ENCODE measurements around the gene CELF2.

DNA sequence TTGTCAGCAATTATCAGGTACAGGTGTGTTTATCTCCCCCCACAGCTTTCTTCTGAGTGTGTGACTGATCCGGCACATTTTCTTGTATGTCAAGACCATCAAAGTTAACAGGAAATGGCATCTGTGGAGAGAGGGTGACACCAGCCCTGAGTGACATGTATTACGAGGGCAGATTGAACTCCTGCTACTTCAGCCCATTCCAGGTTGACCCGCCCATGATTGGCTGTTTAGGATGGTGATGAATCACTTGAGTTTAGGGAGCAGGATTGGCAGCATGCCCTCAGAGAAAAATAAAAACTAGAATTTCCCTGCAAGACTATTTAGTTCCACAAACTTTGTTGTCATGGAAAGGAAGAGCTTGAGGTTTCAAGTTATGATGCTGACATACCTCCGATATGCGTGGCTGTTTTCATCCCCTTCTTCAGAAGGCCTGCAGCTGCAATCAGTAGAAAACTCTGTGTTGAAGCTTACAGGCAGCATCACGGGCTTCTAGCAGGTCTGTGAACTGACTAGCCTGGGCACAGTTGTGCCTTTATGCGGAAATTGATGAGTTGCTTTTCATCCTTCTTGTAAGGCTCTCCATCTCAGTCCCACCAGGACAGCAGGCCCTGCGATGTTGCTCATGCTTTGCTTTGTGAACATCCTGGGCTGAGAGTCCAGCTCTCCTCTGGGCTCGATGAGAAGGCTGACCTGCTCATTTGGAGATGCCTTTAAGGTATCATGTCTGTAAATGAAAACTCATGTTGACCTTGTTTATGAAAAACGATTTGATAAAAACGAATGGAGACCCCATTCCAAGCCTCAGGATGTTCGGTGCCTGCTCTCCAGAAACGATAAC lies 8.0 kb upstream of the CELF2 start:
- TF ChIP-seq CTCF (conservative IDR thresholded peaks at IDR 0.05), result no peak
- no peak for TF ChIP-seq ZFX (IDR thresholded peaks at IDR 0.05)
